ENCODE results near the gene GPR37L1. TPM values are rescaled to one million over a fixed set of nuclear protein-coding genes. Genes with fewer than 3 reads are reported as not detected.

GPR37L1 gene
- total RNA-seq, 2 experiments from 2014 or later = 0.03 TPM; not detected in 1

DNA sequence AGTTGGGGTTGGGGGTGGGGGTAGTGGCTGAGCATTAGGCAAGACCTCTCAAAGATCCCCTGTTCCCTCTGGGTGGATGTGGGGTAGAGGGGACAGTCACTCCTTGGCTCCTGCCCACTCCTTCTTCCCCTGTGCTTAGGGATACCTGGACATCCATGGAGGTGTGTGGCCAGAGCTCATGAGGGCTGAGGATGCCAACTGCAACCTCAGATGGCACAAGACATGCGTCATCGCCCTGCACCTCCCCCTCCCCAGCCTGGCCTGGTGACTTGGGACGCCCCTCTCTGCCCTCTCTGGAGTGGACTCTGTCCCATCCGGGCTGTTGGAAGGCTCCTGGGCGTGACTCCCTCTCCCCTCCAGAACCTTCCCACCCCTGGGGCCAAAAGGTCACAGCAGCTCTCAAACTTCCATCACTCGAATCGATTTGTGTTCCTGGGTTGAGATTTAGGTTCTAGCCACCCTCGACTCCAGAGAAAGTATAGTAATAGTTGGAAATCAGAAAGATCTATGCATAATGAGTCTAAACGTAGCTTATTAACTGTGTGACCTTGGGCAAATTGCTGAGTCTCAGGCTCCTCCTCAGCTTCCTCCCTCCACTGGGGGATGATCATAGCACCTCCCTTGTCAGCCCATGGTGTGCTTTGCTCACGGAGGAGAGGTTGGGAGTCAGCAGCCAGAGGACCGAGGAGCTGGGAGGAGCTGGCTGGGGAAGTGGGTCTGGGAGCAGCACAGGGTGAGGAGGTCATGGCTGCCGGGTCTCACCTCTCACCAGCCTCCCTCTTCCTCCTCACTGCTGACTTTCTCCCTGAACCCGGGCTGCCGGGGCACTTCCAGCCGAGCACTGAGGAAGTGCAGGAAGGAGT is 39.9 kb downstream of the GPR37L1 start:
- peaks cover 7% of the 10 kb centered on the region for H3K36me3 ChIP-seq (ENCODE audit: insufficient read depth, low read length)
- ChIA-PET CTCF (ENCODE audit: unreplicated experiment) (interaction anchor here (0.8 to 1.8 kb wide), 4 partner anchors 8 to 27 kb away, joined by 3 to 7 read pairs (median 5); no protein-coding TSS in a partner anchor), POLR2A (interaction anchor here (0.6 to 1.6 kb wide), 2 partner anchors 11 to 29 kb away, joined by 4 read pairs; no protein-coding TSS in a partner anchor)
- no TSS peak for BruUV-seq (replicated peaks)
- H3K79me2 ChIP-seq (ENCODE audit: insufficient read depth, low read depth, low read length) = peaks cover 28% of the 10 kb centered on the region; the same call in 1 of the 2 replicates
- no peaks in the 10 kb centered on the region for H3K9me3 ChIP-seq (ENCODE audit: low read length)
- TF ChIP-seq EZH2phosphoT487 (IDR thresholded peaks at IDR 0.05; ENCODE audit: borderline replicate concordance, low read depth, low read length) = no peak
- TF ChIP-seq, protein P1, sequence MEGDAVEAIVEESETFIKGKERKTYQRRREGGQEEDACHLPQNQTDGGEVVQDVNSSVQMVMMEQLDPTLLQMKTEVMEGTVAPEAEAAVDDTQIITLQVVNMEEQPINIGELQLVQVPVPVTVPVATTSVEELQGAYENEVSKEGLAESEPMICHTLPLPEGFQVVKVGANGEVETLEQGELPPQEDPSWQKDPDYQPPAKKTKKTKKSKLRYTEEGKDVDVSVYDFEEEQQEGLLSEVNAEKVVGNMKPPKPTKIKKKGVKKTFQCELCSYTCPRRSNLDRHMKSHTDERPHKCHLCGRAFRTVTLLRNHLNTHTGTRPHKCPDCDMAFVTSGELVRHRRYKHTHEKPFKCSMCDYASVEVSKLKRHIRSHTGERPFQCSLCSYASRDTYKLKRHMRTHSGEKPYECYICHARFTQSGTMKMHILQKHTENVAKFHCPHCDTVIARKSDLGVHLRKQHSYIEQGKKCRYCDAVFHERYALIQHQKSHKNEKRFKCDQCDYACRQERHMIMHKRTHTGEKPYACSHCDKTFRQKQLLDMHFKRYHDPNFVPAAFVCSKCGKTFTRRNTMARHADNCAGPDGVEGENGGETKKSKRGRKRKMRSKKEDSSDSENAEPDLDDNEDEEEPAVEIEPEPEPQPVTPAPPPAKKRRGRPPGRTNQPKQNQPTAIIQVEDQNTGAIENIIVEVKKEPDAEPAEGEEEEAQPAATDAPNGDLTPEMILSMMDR (conservative IDR thresholded peaks at IDR 0.05; ENCODE audit: low read length) = no peak
- peak; percentile 31 for DNase-seq (ENCODE audit: low spot score)
- H3K27ac ChIP-seq (ENCODE audit: low read depth, low read length, poor library complexity, severe bottlenecking) = peak overlapping the region; percentile 89
- peak overlapping the region; percentile 95 for H3K4me2 ChIP-seq (ENCODE audit: low read length)
- peak overlapping the region; percentile 1; the same call in 1 of the 2 replicates for H2AFZ ChIP-seq (ENCODE audit: low read length)
- intact Hi-C loops (cut with micrococcal nuclease; ENCODE audit: unreplicated experiment) = no loop called here
- H3K9me2 ChIP-seq (ENCODE audit: insufficient read depth, low read length) = no peaks in the 10 kb centered on the region
- peaks cover 84% of the 10 kb centered on the region for H3K4me1 ChIP-seq (ENCODE audit: insufficient read depth, low read length, poor library complexity, severe bottlenecking)
- H4K20me1 ChIP-seq (ENCODE audit: insufficient read depth, low read length) = no peaks in the 10 kb centered on the region
- H3K4me3 ChIP-seq (ENCODE audit: low read depth, low read length, poor library complexity, severe bottlenecking) = peak overlapping the region; percentile 73

DNA sequence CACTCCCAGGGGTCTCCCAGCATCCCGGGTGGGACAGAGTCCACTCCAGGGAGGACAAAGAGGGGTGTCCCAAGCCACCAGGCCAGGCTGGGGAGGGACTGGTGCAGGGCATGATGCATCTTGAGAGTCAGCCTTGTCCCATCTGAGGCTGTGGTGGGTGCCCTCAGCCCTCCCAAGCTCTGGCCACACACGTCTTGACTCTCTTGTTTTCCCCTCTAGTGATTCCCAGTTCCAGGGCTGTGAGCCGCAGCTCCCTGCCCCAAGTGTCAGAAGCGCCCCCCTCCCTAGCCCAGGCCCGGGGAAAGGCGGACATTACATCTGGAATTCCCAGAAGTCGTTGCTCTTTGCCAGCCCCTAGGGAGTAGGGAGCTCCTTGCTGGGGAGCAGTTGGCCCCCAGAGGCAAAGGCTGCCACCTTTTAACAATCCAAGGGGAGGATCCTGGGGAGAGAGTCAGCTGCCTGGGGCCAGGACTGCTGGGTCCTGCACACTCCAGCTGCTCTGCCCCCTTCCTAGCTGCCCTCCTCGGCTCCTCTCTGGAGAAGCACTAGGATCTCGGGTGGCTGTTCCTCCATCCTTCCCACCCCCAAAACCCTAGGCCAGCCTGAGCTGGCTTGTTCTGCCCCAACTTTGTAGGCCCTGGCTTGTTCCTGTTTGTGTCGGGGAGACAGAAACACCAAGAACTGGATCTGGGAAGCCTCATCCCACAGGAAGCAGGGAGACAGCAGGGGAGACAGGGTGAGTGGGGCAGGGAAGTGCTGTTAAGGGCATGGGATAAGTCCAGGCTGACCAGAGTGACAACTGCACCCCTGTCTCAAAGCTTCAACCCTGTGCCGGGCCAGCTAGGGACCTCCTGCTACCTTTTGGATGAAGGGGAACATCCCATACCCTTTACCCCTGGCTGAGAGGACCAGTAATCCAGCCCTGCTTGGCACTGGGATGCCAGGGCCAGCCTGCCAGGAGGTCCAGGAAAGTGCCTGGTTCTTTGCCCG is 40.9 kb downstream of the GPR37L1 start:
- H3K9me3 ChIP-seq (ENCODE audit: low read length) = no peaks in the 10 kb centered on the region
- no peaks in the 10 kb centered on the region for H3K36me3 ChIP-seq (ENCODE audit: insufficient read depth, low read length)
- H3K4me1 ChIP-seq (ENCODE audit: insufficient read depth, low read length, poor library complexity, severe bottlenecking) = peaks cover 75% of the 10 kb centered on the region
- H3K79me2 ChIP-seq (ENCODE audit: insufficient read depth, low read depth, low read length) = peaks cover 19% of the 10 kb centered on the region; the same call in 1 of the 2 replicates
- no TSS peak for BruUV-seq (replicated peaks)
- POLR2A ChIA-PET = interaction anchor here (0.6 to 1.6 kb wide), 2 partner anchors 10 to 30 kb away, joined by 4 read pairs; no protein-coding TSS in a partner anchor
- H3K27ac ChIP-seq (ENCODE audit: low read depth, low read length, poor library complexity, severe bottlenecking) = no peak overlapping the region
- intact Hi-C loops (cut with micrococcal nuclease; ENCODE audit: unreplicated experiment) = no loop called here
- no peak overlapping the region; the same call in 1 of the 2 replicates for H2AFZ ChIP-seq (ENCODE audit: low read length)
- H3K4me2 ChIP-seq (ENCODE audit: low read length) = peak overlapping the region; percentile 95
- no peak for DNase-seq (ENCODE audit: low spot score)
- H3K4me3 ChIP-seq (ENCODE audit: low read depth, low read length, poor library complexity, severe bottlenecking) = no peak overlapping the region
- CTCF ChIA-PET (ENCODE audit: unreplicated experiment) = interaction anchor here (0.8 to 1.8 kb wide), 5 partner anchors 9 to 26 kb away, joined by 3 to 7 read pairs (median 6); no protein-coding TSS in a partner anchor
- no peaks in the 10 kb centered on the region for H4K20me1 ChIP-seq (ENCODE audit: insufficient read depth, low read length)
- no peak for TF ChIP-seq EZH2phosphoT487 (IDR thresholded peaks at IDR 0.05; ENCODE audit: borderline replicate concordance, low read depth, low read length)
- TF ChIP-seq, protein P1 (conservative IDR thresholded peaks at IDR 0.05; ENCODE audit: low read length) = no peak
- H3K9me2 ChIP-seq (ENCODE audit: insufficient read depth, low read length) = no peaks in the 10 kb centered on the region

All from OCI-LY7 (cell line).